Measurements from ENCODE around the gene CAPN10.
A peak's percentile ranks its signal among the peaks of the same experiment; 100 is the strongest.

The CAPN10 gene

DNA sequence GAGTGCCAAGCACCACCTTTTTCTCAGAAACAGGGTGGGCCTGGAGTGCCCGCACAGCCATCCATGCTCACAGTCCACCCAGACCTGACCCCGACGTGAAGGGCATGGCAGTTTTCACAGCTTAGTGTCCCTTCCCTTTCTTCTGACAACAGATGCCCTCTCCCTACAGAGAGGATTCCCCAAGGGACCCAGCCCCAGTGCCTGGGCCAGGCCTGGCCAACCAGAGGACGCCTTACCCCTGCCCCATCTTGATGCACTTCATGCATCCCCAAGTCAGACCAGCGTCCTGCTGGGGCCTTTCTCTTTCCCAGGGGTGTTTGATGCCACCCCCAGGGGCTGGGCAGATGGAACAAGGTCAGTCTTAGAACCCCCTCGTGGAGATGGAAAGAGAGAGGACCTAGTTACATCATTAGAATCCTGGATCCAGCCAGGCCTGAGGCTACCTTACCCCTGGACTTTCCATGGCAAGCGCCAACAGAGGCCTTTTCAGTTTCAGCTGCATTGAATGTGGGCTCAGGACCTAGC is 32.5 kb upstream of the CAPN10 start:
- Histone ChIP-seq H3K27me3 (replicated peaks) (no peaks in the 10 kb centered on the region), H3K27ac (no peak overlapping the region), H3K36me3 (replicated peaks) (peaks cover 4% of the 10 kb centered on the region), H3K4me3 (ENCODE audit: low read depth, low read length) (no peak overlapping the region)
- TF ChIP-seq, protein P1, sequence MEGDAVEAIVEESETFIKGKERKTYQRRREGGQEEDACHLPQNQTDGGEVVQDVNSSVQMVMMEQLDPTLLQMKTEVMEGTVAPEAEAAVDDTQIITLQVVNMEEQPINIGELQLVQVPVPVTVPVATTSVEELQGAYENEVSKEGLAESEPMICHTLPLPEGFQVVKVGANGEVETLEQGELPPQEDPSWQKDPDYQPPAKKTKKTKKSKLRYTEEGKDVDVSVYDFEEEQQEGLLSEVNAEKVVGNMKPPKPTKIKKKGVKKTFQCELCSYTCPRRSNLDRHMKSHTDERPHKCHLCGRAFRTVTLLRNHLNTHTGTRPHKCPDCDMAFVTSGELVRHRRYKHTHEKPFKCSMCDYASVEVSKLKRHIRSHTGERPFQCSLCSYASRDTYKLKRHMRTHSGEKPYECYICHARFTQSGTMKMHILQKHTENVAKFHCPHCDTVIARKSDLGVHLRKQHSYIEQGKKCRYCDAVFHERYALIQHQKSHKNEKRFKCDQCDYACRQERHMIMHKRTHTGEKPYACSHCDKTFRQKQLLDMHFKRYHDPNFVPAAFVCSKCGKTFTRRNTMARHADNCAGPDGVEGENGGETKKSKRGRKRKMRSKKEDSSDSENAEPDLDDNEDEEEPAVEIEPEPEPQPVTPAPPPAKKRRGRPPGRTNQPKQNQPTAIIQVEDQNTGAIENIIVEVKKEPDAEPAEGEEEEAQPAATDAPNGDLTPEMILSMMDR (IDR thresholded peaks at IDR 0.05; ENCODE audit: low read depth, low read length, missing control alignments), result no peak
- no peak for DNase-seq
- in situ Hi-C loops (cut with HindIII; ENCODE audit: low pct_ligation_motif_present, low sequenced_read_pairs), result no loop called here

DNA sequence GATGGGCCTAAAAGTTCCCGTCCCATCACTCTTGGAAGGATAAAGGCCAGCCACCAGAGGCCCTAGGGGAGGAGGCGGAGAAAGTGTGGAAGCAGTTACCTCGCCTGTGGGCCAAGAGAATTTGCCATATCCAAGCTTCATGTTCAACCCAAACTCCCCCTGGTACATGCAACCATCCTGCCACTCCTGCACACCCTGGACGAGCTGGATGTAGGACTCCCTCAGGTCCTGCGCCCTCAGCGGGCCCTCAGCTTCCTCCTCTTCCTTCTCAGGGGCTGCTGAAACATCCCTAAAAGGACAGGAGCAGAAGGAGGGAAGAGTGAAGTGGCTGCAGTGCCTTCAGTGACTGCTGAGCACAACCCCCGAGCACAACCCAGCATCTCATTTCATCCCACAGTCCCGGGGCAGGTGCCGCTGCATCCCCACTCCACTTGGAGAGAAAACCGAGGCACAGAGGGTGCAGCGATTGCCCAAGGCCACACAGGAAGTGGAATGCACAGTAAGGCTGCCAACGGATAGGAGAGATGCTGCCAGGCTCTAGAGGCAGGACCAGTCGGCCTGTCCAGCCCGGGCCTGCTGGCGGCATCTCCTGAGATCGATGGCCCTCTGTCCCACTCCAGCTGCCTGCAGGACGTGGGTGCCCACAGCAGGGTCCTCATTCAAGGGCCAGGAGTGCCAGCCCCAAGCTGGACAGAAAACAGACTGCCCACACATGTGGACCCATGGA is 31.6 kb upstream of the CAPN10 start:
- H3K4me3 ChIP-seq (ENCODE audit: low read depth, low read length), result no peak overlapping the region
- in situ Hi-C loops (cut with HindIII; ENCODE audit: low pct_ligation_motif_present, low sequenced_read_pairs), result no loop called here
- TF ChIP-seq, protein P1 (IDR thresholded peaks at IDR 0.05; ENCODE audit: low read depth, low read length, missing control alignments), result no peak
- H3K27me3 ChIP-seq (replicated peaks), result no peaks in the 10 kb centered on the region
- H3K27ac ChIP-seq, result no peak overlapping the region
- no peak for DNase-seq
- peaks cover 4% of the 10 kb centered on the region for H3K36me3 ChIP-seq (replicated peaks)

DNA sequence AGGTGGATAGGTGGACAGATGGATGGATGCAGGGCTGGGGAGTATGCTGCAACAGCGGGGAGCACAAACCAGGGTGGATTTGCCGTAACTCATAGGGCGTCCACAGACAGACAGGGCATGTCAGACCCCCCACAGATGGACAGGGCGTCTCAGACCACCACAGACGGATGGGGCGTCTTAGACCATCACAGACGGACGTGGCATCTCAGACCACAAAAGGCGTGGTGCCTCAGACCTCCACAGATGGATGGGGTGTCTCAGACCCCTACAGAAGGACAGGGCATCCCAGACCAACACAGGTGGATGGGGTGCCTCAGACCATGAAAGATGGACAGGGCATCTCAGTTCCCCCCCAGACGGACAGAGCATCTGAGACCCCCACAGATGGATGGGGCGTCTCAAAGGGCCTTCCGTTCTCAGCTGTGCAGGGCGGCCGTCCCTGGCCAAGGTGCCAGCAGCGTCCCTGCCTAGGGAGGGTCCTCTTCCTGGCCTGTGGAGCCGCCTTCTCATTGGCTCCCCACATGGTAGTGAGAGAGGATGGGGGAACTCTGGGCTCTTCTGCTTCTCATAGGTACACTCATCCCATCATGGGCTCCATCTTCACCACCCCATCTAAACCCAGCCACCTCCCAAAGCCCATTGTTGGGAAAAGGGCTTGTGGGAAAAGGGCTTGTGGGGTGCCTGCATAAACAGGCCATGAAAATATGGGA is 30.8 kb upstream of the CAPN10 start:
- TF ChIP-seq, protein P1 (IDR thresholded peaks at IDR 0.05; ENCODE audit: low read depth, low read length, missing control alignments), result no peak
- H3K27ac ChIP-seq, result no peak overlapping the region
- in situ Hi-C loops (cut with HindIII; ENCODE audit: low pct_ligation_motif_present, low sequenced_read_pairs), result no loop called here
- H3K36me3 ChIP-seq (replicated peaks), result peaks cover 4% of the 10 kb centered on the region
- no peaks in the 10 kb centered on the region for H3K27me3 ChIP-seq (replicated peaks)
- no peak overlapping the region for H3K4me3 ChIP-seq (ENCODE audit: low read depth, low read length)
- no peak for DNase-seq

DNA sequence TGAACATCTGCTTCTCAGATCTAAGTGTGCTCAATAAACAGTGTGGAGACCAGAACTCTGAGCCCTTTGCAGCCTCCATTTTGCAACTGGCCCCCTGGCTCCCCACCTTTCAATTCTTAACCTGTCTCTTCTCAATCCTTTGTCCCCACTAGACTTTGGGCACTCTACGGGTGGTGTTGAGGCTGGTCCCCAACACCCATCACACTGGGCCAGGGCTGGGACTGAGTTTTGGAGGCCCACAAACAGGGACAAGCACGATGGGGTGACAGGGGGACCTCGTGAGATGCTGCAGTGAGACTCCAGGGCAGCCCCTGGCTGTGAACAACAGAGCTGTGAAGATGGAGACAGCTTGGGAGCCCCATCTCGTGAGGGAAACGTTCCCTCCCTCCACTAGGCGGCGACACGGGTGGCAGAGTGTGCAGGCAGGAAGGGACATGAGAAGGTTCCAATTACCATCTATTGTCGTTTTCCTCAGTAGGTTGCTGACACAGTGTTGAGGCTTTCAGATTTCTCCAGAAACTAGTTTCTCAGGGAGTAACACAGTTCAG is 29.9 kb upstream of the CAPN10 start:
- in situ Hi-C loops (cut with HindIII; ENCODE audit: low pct_ligation_motif_present, low sequenced_read_pairs), result no loop called here
- H3K27me3 ChIP-seq (replicated peaks), result no peaks in the 10 kb centered on the region
- no peak overlapping the region for H3K27ac ChIP-seq
- peak; percentile 49 for DNase-seq
- TF ChIP-seq, protein P1 (IDR thresholded peaks at IDR 0.05; ENCODE audit: low read depth, low read length, missing control alignments), result peak; percentile 82
- H3K4me3 ChIP-seq (ENCODE audit: low read depth, low read length), result peak overlapping the region; percentile 56
- peaks cover 4% of the 10 kb centered on the region for H3K36me3 ChIP-seq (replicated peaks)

DNA sequence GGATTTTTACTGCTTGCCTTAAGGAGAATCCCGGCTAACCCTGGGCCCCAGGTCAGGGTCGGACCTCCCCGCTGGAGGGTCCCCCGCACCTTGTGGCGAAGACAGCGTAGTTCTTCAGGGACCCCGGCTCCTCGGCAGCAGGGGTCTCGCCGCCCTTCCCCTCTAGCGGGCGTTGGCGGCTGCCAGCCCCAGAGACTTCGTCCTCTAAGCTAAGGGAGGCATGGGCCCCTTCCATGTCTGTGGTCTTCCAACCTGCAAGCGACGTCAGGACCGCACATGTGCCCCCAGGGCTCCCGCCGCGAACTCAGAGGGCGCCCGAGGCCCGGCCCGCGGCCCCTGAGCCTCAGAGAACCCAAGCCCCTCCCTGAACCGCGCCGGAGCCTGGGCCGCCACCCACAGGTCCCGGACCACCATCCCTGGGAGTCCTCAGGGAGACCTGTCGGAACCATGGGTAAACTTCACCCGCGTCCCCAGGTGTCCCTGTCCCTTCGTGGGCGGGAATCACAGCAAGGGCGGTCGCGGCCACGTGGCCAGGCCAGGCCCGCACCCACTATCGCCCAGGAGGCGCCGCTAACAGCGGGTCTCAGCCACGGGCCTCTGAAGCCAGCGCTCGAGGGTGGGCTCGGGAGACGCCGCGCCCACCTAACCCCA is 29.3 kb upstream of the CAPN10 start:
- TF ChIP-seq, protein P1 (IDR thresholded peaks at IDR 0.05; ENCODE audit: low read depth, low read length, missing control alignments), result no peak
- Histone ChIP-seq H3K36me3 (replicated peaks) (peaks cover 4% of the 10 kb centered on the region), H3K27ac (no peak overlapping the region), H3K27me3 (replicated peaks) (no peaks in the 10 kb centered on the region), H3K4me3 (ENCODE audit: low read depth, low read length) (peak overlapping the region; percentile 56)
- DNase-seq, result no peak
- in situ Hi-C loops (cut with HindIII; ENCODE audit: low pct_ligation_motif_present, low sequenced_read_pairs), result no loop called here
